HepG2 (cell line): ENCODE data around the gene TRABD. TPM values are rescaled to one million over a fixed set of nuclear protein-coding genes. Genes with fewer than 3 reads are reported as not detected.

Experiments used
- ATAC-seq: fragments of 200-7000 bp; cut with Tn5 transposase; 3 replicates; pipeline ENCODE4 v1.9.1; 2020; ENCODE audit warnings: mild to moderate bottlenecking, moderate library complexity
- BruUV-seq: library from RNA; stranded (reverse); fragments of 400-500 nt; replicated peaks from 2 replicates; lab custom pipeline; 2021; lab: Mats Ljungman, UMichigan
- CTCF ChIA-PET: fragments of 300-600 bp; formaldehyde crosslinking; extraction: SDS; loops from one replicate; lab custom pipeline; 2021; ENCODE audit warnings: low total read pairs, inconsistent platforms, low intra/inter-chr PET ratio; lab: Yijun Ruan, JAX
- POLR2A ChIA-PET: fragments of 350-600 bp; sonication (Branson Sonifier 250); formaldehyde crosslinking; loops from one replicate; lab custom pipeline; 2020; ENCODE audit warnings: antibody characterized with exemption, inconsistent platforms; lab: Yijun Ruan, JAX
- DNase-seq: peaks from one replicate; pipeline ENCODE4 v3.0.0-alpha.2; 2015; ENCODE audit warnings: low spot score
- FAIRE-seq: peaks from 3 replicates; lab custom pipeline; 2011; peaks lifted over from hg19 to GRCh38; lab: Jason Lieb, UNC
- H2AFZ ChIP-seq: one replicate; pipeline ENCODE4 v1.6.1; 2011; ENCODE audit warnings: low read length, inconsistent platforms
- H3K27ac ChIP-seq: fragments of 300-600 bp; 3 replicates; pipeline ENCODE4 v1.8.0; 2011; ENCODE audit warnings: mixed run types, mild to moderate bottlenecking, mixed read lengths, low read length, inconsistent platforms; ENCODE audit not compliant: insufficient read depth; ENCODE audit errors: extremely low read length
- H3K27me3 ChIP-seq, 2 experiments: fragments of 200-600 bp in 1 of 2; 2 replicates in 1 of 2; 3 replicates in 1 of 2; pipeline versions ENCODE4 v1.6.0 to v1.8.0; 2011; ENCODE audit warnings: low read length in 2 of 2, mild to moderate bottlenecking in 2 of 2, moderate library complexity in 2 of 2, inconsistent platforms in 1 of 2; ENCODE audit not compliant: insufficient read depth in 2 of 2, control insufficient read depth in 1 of 2
- H3K36me3 ChIP-seq, 2 experiments: fragments of 200-600 bp in 1 of 2; replicated peaks in 1 of 2; 2 replicates in 1 of 2; 3 replicates in 1 of 2; pipeline versions ENCODE4 v1.5.1 to v1.8.0; 2011; ENCODE audit warnings: low read length in 2 of 2, inconsistent platforms in 1 of 2; ENCODE audit not compliant: insufficient read depth in 2 of 2, control insufficient read depth in 1 of 2
- H3K4me1 ChIP-seq: 2 replicates; pipeline ENCODE4 v1.5.1; 2012; ENCODE audit warnings: low read length, inconsistent platforms; ENCODE audit not compliant: insufficient read depth
- H3K4me2 ChIP-seq: 2 replicates; pipeline ENCODE4 v1.6.0; 2011; ENCODE audit warnings: low read depth, low read length, inconsistent platforms
- H3K4me3 ChIP-seq, 3 experiments: fragments of 200-600 bp in 1 of 3; sonication (generic), shearing (Covaris generic) in 1 of 3; replicated peaks in 1 of 3; 2 replicates each; pipeline ENCODE4 v1.5.1; 2011 to 2016; ENCODE audit warnings: low read length in 3 of 3, inconsistent platforms in 2 of 3, low read depth in 2 of 3, mild to moderate bottlenecking in 2 of 3, control low read depth in 1 of 3, mixed read lengths in 1 of 3; ENCODE audit not compliant: insufficient read depth in 1 of 3
- H3K79me2 ChIP-seq: one replicate; pipeline ENCODE4 v1.6.1; 2011; ENCODE audit warnings: low read length, inconsistent platforms; ENCODE audit not compliant: insufficient read depth
- H3K9ac ChIP-seq: 2 replicates; pipeline ENCODE4 v1.6.0; 2011; ENCODE audit warnings: mild to moderate bottlenecking, low read depth, low read length, inconsistent platforms; ENCODE audit not compliant: insufficient read depth
- H3K9me3 ChIP-seq: 2 replicates; pipeline ENCODE4 v1.5.1; 2012; ENCODE audit warnings: mild to moderate bottlenecking, low read length
- H4K20me1 ChIP-seq: 2 replicates; pipeline ENCODE4 v1.6.0; 2011; ENCODE audit warnings: inconsistent platforms, mild to moderate bottlenecking, low read length, moderate library complexity; ENCODE audit not compliant: insufficient read depth
- HNRNPL ChIP-seq: fragments of 200-400 bp; formaldehyde crosslinking; IDR thresholded peaks from 2 replicates; pipeline ENCODE4 v1.6.1; 2017; ENCODE audit warnings: mild to moderate bottlenecking, low read depth, low read length
- MYC ChIP-seq: sonication (generic); formaldehyde crosslinking; IDR thresholded peaks from 2 replicates; pipeline ENCODE4 v1.9.0; 2021; ENCODE audit warnings: missing genetic modification reagents, borderline replicate concordance
- WGBS: methylation state at CpG from one replicate; pipeline ENCODE4 v1.1.6; 2017; ENCODE audit warnings: low lambda C conversion rate; 5-methylcytosine and 5-hydroxymethylcytosine counted together
- in situ Hi-C: cut with HindIII; loops from 2 replicates; pipeline ENCODE4 v1.10.0; 2017; ENCODE audit warnings: low pct_unique_long_range_greater_than_20kb; ENCODE audit not compliant: extremely low pct_ligation_motif_present
- intact Hi-C: fragments of 100-400 bp; cut with micrococcal nuclease; formaldehyde crosslinking; loops from one replicate; pipeline ENCODE4 v1.10.0; 2022; ENCODE audit not compliant: unreplicated experiment
- polyA plus RNA-seq, 8 experiments: library from polyadenylated mRNA; depleted of rRNA in 3 of 8; stranded (reverse) in 7 of 8; unstranded in 1 of 8; fragments of >200 nt; fragmentation: Illumina TruSeq in 4 of 8; extraction: Trizol in 4 of 8; gene quantifications; 2 replicates each; pipeline versions ENCODE4 v1.2.1 to v1.2.3, GENCODE V29; 2011 to 2016; ENCODE audit warnings: low read depth in 4 of 8, missing spikeins in 1 of 8, mixed read lengths in 1 of 8; ENCODE audit not compliant: insufficient read depth in 1 of 8
- total RNA-seq, 5 experiments: library from RNA; depleted of rRNA; stranded (reverse); fragments of >200 nt; fragmentation: Illumina TruSeq; extraction: Trizol; gene quantifications; 2 replicates each; pipeline ENCODE4 v1.2.3, GENCODE V29; 2016; ENCODE audit warnings: low read depth in 1 of 5
- TF ChIP-seq, protein P1 (sequence below): IDR thresholded peaks from 2 replicates; pipeline ENCODE4 v1.6.1; 2016; ENCODE audit warnings: low read depth, control low read depth

The TRABD gene
- total and polyA plus RNA-seq, 2 of the 13 experiments (the other 11 are each of a cell fraction or from before 2014, with no cell fraction given): 21.5 to 28.9 TPM

DNA sequence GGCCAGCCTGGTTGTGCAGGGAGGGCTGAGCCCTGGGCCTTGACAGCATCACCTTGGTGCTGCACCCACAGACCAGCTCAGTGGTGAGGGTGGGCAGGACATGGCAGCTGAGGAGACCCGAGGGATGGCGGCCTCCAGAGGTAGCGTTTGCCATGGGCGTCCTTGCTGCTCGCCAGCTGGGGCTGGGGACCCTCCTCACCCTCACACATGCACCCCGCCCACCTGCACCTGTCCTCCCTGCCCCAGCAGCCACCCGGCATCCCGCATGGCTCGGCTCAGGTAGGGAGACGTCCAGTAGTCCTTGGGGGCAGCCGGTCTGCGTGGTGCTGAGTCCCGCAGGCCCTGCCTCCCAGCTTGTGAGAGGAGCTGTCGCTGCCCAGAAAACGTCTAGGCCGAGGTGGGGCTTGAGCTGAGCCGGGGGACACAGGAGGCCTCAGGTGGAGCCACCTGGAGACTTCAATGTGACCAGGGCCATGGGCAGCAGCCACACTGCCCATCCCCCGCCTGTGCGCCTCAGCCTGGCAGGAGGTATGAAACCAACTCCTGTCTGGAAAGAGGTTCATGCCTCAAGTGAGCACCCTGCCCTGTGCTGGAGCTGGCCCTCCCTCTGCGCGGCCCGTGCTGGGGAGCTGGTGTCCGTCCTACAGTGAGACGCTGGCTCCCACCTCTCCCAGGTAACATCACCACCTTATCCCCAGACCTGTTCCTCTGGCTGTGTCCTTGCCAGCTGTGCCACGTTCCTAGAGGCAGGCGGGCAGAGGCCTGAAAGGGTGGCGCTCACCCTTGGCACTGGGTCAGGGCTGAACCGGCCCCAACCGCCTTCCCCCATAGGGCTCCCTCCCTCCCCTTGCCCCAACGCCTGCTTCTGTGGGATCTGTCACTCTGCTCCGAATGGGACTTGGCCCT is 3.3 kb upstream of the TRABD start:
- intact Hi-C loops: no loop called here
- ChIA-PET POLR2A (no interaction called here), CTCF (no interaction called here)
- Histone ChIP-seq H3K4me3 (no peak overlapping the region), H3K27ac (no peak overlapping the region), H3K79me2 (peaks cover 11% of the 10 kb centered on the region), H3K9me3 (no peaks in the 10 kb centered on the region), H3K9ac (no peak overlapping the region), H3K4me2 (no peak overlapping the region), H3K36me3 (no peaks in the 10 kb centered on the region), H3K27me3 (no peaks in the 10 kb centered on the region; a peak in 1 of 5 replicates), H2AFZ (no peak overlapping the region), H3K4me1 (peaks cover 38% of the 10 kb centered on the region), H4K20me1 (peaks cover 2% of the 10 kb centered on the region; the same call in 1 of the 2 replicates)
- TF ChIP-seq HNRNPL (0 out of 2 replicates have a peak, but pooled peaks have one; percentile 18), MYC (peak; percentile 34; the same call in 1 of the 2 replicates)
- TF ChIP-seq, protein P1, sequence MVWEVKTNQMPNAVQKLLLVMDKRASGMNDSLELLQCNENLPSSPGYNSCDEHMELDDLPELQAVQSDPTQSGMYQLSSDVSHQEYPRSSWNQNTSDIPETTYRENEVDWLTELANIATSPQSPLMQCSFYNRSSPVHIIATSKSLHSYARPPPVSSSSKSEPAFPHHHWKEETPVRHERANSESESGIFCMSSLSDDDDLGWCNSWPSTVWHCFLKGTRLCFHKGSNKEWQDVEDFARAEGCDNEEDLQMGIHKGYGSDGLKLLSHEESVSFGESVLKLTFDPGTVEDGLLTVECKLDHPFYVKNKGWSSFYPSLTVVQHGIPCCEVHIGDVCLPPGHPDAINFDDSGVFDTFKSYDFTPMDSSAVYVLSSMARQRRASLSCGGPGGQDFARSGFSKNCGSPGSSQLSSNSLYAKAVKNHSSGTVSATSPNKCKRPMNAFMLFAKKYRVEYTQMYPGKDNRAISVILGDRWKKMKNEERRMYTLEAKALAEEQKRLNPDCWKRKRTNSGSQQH: no peak
- DNase-seq: no peak
- 69% methylated on average over 7 of the region's 31 CpGs for WGBS
- no TSS peak for BruUV-seq
- in situ Hi-C loops: no loop called here
- no peak for ATAC-seq
- no peak for FAIRE-seq
